Fibroblast of mammary gland (primary cell): Measurements from ENCODE around the gene DOCK1.

Source experiments
- DNase-seq: peaks from one replicate; pipeline ENCODE4 v3.0.0-alpha.2; 2010; ENCODE audit warnings: low read depth
- H3K4me3 ChIP-seq: 2 replicates; pipeline ENCODE4 v1.5.1; 2011; ENCODE audit warnings: low read depth, mild to moderate bottlenecking, low read length, moderate library complexity; ENCODE audit not compliant: control insufficient read depth
- CTCF ChIP-seq: conservative IDR thresholded peaks from 2 replicates; pipeline ENCODE4 v1.5.1; 2011; ENCODE audit warnings: low read depth, low read length, inconsistent platforms; ENCODE audit not compliant: control insufficient read depth, insufficient read depth

Gene DOCK1

DNA sequence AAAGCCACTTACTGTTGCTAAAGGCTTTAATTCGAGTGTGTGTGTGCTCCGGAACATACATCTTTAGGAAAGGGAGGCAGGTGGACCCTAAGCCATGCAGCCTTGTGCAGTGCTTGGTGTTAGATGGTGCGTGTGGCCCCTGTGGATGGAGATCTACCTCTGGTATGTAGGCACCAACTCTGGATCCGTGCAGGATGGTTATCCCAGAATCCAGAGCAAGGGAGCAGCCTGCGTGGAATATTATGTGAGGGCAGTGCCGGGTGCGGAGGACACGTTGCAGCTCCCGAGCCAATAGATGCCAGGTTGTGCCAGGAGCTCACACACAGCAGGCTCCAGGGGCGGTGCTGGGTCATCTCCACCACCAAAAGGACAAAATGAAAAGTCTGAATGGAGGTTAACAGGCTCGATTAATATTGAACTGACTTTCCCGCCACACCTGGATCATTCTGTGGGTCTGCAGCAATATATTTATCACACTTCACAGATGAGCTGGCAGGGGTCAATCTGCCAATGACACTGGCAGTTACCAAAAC is 500.9 kb downstream of the DOCK1 start:
- no peak overlapping the region for H3K4me3 ChIP-seq
- no peak for DNase-seq
- no peak for TF ChIP-seq CTCF

DNA sequence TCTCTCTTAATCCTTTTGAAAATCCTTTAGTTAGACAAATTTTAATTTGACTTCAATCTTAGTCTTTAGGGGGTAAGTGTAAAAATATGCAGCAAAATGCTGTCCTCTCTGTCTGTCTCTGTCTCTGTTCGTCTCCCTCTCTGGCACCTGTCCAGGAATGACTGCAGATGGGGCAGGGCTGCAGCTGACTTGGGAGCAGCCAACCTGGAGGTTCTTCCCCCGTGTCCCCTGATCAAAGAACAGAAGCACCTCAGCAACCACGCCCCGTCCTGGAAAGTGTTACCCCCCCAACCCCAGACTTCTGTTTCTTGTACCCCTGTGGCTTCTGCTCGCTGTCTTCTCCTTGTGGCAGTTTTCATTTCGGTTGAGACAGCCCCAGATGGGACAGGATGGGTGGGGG is 502.3 kb downstream of the DOCK1 start:
- no peak for DNase-seq
- no peak overlapping the region for H3K4me3 ChIP-seq
- TF ChIP-seq CTCF, result no peak

GRCh38 chr10:127408112-127408710 is 503.0 kb downstream of the DOCK1 start:
- TF ChIP-seq CTCF, result no peak
- H3K4me3 ChIP-seq, result no peak overlapping the region
- DNase-seq, result no peak

DNA sequence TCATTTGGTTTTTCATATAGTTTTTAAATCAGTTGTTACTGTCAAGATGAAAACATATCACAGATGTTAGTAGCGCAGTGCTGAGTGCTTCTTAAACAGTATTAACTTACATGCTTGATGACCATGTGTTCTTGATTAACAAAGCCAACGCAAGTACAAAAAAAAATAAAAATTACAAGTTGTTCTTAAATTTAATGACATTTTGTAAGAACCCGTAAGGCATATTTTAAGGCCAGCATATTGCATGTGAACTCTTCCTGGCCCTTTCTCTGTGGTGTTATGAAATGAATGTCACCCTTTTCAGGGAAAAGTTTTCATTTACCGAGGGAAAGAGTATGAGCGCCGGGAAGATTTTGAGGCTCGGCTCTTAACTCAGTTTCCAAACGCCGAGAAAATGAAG is 503.5 kb downstream of the DOCK1 start:
- no peak for TF ChIP-seq CTCF
- DNase-seq, result peak; percentile 39
- no peak overlapping the region for H3K4me3 ChIP-seq

GRCh38 chr10:127410030-127410429 is 504.8 kb downstream of the DOCK1 start:
- no peak for DNase-seq
- no peak for TF ChIP-seq CTCF
- H3K4me3 ChIP-seq, result no peak overlapping the region

- DNase-seq, result no peak
- no peak overlapping the region for H3K4me3 ChIP-seq
- TF ChIP-seq CTCF, result no peak
Measured at GRCh38 chr10:127411062-127411461, 505.8 kb downstream of the DOCK1 start.

- no peak for DNase-seq
- no peak for TF ChIP-seq CTCF
- H3K4me3 ChIP-seq, result no peak overlapping the region
Measured at GRCh38 chr10:127413326-127413725, 508.1 kb downstream of the DOCK1 start.
